ENCODE results near the gene GLB1L3.

GRCh38 chr11:134288486-134288885 lies 12.3 kb downstream of the GLB1L3 start:
- TF ChIP-seq POLR2A (IDR thresholded peaks at IDR 0.05; ENCODE audit: low read length) = no peak
- TF ChIP-seq GATA1 (IDR thresholded peaks at IDR 0.05; ENCODE audit: low read depth, low read length) = no peak
